ENCODE results near the gene PRKCH.
A peak's percentile ranks its signal among the peaks of the same experiment; 100 is the strongest.

Gene PRKCH

DNA sequence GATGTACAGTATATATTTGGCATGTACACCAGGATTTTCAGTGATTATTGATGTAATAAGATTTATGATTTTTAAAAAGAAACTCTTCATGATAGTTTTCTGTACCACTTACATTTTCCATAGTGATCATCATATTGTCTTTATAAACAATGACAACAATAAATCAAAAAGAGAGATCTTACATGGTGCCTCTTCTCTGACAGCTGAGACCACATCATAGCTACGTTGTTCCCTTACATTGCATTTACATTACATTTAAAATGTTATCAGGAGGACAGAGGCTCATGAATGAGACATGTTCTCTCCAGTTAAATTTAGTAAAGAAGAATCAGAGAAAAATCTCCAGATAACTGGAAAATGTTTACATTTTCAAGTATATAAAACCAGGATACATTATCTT lies 112.4 kb downstream of the PRKCH start:
- DNase-seq: no peak

DNA sequence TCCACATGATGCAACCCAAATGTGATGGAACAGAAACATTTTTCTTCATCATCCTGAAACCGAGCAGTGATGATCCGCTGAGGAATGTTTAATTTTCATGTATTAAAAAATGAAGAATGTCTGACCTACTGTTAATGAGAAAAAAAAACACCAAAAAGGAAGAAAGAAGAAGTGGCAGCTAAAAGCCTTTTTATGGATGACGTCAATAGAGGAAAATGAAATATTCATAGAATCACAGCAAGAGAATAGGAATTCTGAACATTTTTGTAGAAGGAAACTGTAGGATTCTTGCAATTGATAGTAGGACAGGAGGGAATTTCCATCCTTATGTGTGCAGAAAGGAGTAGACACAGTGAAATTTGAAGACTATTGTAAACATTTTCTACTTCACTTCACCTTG lies 112.9 kb downstream of the PRKCH start:
- DNase-seq: no peak

DNA sequence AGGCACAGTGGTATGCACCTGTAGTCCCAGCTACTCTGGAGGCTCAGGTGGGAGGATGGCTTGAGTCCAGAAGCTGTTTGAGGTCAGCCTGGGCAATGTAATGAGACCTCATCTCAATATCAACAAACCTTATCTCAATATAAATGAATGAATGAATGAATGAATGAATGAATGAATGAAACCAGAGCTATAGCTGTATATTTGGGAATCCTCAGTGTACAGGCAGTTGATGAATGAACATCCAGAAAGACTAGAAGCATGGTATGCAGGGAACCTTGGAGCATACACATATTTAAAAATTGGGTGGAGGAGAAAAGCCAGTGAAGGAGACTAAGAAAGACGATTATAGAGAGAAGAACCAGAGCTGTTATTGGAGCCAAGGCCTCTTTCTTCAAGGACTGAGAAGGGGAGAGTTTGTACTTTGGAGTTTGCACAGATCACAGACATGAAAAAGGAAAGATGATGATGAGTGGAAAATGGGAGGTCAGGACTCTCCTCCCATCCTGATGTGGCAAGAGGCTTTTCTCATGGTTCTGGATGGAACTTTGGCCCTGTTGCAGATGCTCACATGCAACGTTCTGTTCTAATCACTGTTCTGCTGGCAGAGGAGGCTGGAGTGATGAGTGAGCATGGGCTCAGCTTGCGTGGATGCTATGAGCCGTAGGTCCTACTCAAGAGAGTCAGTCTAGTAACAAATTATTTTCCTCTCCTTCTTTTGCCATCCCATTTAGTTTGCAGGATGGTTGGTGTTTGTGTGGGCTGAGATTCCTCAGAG lies 114.4 kb downstream of the PRKCH start:
- DNase-seq: no peak

DNA sequence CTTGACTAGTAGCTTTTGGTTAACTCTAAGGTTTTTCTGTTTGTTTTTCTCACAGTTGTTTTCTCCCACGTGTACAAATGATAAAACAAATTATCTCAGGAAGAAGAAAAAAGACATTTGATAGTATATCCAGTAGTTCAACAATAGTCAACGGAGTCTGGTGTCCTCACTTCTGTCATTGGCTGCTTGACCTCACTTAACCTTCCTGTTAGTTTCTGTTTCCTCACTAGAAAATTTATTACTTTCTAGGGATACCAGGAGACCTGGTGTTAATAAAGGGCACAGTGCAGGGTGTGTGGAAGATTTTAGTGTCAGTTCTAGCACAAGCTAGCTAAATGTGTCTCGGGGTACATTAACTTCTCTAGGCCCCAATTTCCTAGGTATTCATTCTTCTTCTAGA lies 116.0 kb downstream of the PRKCH start:
- no peak for DNase-seq

DNA sequence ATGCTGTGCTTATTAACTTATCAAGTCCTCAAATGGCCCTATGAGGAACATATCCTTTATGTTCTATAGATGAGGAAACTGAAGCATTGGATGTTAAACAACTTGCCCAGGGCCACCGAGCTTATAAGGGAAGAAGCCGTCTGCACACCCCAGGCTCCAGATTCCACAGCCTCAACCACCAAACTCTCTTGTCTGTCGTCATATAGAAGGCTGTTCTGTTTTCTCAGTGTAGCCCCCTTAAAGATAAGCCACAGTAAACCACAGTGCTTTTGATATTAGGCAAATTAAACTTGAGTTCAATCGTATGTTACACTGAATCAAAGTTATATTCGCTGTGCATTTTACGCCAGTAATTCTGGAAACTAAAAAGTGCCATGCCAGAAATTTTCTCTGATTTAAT lies 116.7 kb downstream of the PRKCH start:
- DNase-seq: no peak

DNA sequence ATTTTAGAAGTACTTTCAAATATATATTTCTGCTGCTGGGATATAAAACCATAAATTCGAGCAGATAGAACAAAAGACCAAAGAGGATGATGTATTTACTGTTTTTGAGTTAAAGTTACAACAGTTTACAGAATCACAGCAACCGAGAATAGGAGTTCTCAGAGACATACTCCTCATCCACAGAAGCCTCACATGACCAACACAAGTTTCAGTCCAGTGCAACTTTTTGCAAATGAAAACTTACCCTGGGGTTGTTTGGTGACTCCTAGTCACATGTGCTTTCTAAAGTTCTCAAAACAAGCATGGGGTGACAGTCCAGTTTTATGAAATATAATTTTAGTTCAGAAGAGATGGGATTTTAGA lies 117.1 kb downstream of the PRKCH start:
- no peak for DNase-seq

DNA sequence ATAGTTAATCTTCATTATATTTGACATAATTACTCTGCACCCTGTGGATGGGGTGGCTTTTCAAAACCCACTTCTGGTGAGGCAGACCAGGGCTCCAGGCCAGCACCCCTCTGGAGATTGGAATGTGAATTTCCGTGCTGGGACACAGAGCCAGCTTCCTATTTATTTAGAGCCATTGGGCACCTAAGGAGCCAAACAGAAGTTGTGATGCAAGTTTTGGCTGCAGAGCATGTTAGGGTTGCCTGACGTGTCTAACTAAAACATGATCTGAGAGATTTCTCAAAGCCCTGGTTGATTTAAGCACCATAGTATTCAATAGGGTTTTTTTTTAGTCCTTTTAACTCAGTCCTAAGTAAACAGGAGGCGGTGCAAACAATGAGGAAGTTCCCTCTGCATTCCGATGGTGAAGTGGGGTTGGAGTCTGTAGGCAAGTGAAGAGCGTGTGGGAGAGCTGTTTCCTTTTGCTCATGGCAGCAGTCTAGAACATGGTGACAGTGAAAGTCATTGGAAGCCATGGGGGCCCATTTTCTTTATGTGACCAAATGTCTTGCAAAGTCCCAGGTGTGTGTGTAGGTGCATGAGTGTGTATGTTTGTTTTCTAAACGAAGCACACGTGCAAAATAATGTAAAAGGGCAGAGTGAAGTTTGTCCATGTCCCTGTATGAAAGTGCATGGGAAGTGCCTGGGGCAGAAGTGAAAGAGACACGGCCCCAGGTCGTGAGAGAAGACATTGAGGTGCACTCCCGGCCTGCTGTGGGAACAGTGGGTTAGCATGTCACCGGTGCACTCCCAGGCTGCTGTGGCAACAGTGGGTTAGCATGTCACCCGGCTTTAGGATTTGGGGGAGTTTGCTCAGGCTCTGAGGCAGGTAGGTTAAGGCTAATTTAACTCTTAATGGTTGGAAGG lies 117.7 kb downstream of the PRKCH start:
- DNase-seq: no peak

DNA sequence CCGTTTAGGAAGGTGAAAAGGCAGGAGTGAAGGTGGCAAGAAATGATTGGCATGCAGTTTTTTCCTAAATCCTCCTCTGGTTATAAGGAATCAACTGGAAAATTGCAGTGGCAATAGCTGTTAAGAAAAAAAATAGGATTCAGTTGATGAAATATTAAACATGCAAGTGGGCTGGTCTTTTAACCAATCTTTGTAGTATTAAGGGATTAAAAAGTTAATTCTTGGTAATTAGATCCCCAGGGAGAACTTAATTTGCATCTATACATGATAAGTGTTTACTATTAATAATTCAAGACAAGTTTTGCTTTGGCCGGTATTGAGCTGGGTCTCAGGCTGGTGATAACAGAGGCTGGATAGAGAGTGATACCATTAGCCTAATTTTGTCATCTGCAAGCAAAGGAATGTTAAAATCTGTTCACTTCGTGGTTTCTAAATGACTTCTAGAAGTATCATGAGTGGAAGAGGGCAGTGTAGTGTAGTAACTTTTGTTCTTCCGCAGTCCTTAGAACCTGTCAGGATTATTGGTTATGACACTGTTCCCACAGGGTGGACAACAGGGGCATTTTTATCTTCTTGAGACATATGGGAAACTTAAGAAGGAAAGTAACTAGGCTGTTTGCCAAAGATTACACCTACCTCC lies 118.5 kb downstream of the PRKCH start:
- no peak for DNase-seq

DNA sequence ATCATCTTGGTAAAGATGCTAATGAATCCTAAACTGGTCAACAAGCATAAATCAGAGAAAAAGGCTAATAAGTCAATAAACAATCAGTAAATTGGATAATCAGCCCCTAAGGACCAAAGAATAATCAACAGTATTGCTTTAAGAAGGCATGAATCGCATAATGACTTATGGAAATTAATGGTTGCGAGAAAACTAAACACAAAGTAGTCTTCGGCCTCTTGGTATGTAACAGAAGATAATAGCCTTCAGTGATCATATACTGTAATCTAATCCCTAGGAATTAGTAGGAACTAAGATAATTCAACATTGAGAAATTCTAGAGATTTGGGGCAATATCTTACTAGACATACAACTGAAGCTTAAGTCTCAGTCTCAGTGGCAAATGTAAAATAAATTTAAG lies 122.1 kb downstream of the PRKCH start:
- DNase-seq: no peak

DNA sequence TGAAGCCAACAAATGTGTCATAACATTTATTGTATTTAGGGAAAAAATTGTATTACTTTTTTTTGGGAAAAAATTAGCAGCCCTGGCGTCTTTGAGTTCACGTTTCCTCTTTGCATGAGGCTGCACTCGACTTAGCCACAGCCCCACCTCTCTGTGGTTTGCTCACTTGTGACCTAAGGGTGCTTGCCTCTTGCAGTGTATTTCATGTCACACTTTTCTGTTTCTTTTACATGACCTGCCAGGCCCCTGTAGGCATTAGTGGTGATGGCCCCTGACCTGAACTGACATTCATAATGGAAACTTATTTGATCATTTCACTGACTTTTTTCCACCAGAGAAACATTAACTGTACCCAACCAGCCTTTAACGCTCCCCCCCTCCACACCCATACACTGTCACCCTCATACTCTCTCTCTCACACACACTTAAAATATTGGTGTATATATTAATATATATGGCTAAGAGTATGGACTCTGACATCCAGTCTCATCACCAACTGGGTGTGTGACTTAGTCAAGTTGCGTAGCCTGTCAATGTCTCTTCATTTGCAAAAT lies 122.9 kb downstream of the PRKCH start:
- no peak for DNase-seq

DNA sequence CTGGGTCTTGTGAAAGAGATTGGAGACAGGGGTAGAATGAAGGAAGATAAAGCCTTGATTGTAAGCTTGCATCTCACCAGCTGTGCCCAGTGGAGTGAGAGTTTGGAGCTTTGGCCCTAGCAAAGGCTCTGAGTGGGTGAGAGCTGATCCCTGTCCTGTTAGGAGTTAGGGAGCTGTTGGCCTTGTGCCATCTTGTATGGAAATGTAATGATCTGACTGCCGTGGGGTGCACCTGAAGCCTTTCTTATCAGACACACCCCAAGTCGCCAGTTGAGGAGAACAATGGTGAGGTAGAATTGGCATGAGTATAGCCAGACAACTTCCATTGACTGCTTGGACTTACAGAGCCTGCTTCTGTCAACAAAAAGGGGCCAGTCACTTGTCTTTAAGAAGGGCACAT lies 130.1 kb downstream of the PRKCH start:
- DNase-seq: no peak

DNA sequence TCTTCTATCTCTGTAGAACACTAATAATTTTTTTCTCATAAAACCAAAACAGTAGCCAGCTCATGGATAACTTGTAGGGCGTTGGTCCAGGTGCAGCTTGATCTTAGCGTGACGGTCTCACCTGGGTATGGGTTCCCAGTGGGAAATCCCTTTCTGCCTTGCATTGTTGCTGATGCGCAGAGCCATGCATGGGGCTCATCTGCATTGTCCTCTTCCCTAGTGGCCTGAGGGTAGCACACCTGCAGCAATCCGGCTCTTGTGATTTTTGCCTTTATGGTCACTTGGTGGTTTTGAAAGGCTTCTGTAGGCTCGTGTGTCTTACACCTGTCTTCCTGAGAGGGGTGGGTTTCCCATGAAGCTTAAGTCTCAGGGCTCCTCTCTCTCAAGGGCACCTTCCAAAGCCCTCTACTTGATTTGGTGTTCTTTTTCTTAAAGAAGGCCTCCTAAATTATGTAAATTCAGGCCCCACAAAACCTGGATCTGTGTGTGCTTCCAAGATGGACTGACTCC lies 130.6 kb downstream of the PRKCH start:
- no peak for DNase-seq

DNA sequence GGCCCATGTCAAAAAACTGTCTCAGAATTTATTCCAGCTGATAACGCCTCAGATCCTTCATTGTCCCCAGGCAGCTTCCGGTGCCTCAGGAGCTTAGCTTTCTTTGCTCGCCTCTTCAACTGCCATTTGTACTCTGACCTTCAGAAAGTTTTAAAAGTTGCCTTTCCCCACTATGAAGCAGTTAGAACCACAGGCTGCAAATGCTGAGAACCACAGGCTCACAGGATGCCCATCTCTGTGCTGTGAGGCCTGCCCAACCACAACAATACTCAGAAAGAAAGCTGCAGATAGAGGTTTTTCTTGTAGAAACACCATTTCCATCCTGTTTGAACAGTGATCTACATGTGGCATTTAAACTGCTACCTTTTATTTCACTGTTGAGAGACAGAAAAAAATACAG lies 131.1 kb downstream of the PRKCH start:
- DNase-seq: no peak

DNA sequence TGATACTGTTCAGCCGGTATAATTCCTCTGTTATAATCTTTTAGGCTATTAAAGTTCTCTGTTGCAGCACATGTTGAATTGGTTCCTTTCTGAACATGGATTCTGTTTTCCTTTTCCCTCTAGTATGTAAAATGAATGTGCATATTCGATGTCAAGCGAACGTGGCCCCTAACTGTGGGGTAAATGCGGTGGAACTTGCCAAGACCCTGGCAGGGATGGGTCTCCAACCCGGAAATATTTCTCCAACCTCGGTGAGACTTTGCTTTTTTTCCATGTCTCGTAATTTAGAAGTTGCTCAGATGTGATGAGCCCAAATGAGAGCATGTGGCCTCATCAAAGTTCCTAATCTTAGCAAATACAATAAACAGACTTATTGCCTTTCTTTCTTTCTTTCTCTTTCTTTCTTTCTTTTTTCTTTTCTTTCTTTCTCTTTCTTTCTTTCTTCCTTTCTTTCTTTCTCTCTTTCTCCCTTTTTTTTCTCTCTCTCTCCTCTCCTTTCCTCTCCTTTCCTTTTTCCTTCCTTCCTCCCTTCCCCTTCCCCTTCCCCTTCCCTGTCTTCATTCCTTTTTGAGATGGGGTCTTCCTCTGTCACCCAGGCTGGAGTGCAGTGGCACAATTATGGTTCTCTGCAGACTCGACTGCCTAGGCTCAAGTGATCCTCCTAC lies 131.9 kb downstream of the PRKCH start:
- no peak for DNase-seq

DNA sequence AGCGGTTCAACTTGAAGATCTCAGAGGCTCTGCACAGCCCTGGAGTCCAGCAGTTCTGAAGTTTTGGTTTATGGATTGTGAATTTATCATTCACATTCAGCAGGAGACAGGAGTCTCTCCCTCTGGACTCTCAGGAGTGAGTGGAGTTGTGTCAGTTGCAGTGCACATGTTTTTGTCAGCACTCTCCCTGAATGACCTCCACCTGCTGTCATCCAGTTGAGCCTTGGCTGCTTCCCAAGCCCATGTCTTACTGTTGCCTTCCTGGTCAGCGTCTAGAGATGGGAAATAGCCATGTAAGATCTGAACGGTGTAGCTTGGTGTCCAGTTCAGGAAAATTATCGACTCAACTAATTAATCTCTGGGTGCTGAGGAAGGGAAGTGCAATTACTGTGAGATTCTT lies 133.2 kb downstream of the PRKCH start:
- DNase-seq: no peak

DNA sequence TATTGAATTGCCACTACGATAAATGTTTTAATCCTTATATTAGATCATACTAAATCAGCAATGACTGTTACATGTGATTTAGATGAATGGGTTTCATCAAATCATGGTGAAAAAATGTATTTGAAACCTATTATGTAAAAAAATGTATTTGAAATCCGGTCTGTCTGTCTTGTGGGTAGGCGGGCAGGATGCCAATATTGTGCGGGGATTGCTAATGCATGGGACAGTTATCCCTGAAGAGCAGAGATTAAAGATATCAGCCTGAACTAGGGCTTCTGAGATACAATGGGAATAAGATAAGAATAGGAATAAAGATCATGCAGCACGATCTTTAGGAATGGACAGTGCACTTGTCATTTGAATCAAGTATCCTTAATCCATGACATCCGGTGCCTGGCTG lies 134.0 kb downstream of the PRKCH start:
- no peak for DNase-seq

DNA sequence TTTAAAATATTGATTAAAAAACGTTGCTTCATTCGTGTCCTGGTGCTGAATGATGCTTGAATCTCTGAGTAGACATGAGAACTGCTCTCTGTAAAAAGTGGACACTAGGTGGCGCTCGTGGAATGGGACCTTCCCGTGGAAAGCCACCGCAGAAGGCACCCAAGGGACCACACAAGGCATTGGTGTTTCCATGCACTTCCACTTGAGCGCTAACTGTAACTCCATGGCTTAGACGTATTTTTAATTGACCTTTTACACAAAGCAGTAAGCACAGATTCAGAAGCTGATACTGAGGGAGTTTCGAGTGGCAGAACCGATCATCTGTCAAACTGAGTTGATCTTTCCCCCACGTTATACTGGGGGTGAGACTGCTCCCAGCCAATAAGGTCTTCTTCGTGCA lies 135.3 kb downstream of the PRKCH start:
- peak; percentile 28 for DNase-seq

DNA sequence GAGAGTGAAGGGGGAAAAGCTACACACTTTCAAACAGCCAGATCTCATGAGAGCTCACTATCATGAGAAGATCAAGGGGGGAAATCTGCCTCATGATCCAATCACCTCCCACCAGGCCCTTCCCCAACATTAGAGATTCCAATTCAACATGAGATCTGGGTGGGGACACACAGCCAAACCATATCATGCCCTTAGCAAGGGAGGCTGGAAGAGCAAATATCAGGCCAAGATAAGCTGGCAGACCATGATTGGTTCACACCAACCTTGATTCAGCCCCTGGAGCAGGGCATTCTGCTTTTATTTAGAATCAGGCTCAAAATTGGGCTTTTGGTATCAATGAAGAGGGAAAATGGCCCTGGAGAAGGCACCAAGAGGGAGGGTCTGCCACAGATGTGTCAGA lies 137.4 kb downstream of the PRKCH start:
- DNase-seq: no peak

DNA sequence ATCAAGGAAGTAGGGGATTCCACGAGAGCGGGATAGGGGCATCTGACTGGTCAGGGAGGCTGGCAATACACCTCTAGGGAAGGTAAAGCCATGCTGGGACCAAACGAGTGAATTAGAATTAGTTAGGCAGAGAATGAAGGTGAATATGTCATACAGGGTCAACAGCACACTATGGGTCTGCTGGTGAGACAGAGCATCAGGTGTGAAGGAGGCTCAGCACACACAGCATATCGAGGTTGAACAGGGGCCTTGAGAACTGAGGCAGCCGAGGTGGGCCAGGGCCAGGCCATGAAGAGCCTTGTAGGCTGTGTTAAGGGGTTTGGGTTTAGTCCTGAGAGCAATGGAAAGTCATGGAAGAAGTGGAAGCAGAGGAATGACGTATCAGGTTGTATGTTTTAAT lies 137.8 kb downstream of the PRKCH start:
- DNase-seq: no peak

DNA sequence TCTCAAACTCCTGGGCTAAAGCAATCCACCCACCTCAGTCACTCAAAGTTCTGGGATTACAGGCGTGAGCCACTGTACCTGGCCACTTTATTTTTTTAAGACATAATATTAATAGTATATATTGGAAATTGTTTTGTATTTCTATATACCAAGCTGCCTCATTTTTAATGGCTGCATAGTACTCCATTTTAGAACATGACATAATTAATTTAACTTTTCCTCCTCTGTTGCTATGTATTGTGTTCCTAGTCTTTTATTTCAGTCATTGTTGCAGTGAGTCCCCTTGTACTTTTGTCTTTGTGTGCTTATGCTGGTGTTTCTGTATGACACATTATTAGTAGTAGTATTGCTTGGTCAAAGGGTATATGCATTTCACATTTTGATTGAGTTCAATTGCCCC lies 138.7 kb downstream of the PRKCH start:
- no peak for DNase-seq

DNA sequence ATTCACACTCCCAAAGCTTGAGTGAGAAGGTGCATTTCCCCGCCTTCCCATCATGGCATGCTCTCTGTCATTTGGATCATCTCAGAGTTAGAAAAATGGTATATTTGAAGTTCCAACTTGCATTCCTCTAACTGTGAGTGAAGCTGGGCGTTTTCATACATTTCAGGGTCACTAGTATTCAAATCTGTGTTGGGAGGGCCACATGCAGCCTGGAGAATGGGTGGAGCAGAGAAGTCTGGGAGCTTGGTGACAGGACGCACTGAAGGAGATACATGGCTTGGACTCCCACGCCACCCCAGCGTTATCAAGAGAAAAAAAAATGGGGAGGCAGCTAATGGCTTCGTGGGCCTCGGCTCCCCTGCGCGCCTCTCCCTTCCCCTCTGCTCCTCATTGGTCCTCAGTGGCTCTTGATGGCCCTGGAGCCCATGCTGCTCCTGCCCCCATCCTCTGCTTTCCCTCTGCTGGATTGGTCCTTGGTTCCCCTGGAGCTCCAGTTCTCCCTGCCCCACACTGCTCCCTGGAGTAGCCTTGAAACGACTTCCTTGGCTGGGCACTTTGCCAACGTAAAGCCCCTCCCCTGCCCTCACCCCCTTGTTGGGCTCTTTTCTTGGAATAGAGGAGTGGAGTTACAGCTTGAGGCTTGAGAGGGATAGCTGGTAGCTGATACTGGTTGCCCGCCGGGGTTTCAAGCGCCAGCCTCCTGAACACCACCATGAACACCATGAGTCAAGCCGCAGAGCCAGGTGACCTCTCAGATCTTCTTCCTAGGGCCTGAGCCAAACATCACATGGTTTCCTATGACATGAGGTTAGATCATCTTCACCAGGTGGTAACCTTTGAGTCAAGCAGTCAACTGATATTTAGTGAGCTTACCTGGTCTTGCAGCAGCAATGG lies 139.6 kb downstream of the PRKCH start:
- DNase-seq: no peak

DNA sequence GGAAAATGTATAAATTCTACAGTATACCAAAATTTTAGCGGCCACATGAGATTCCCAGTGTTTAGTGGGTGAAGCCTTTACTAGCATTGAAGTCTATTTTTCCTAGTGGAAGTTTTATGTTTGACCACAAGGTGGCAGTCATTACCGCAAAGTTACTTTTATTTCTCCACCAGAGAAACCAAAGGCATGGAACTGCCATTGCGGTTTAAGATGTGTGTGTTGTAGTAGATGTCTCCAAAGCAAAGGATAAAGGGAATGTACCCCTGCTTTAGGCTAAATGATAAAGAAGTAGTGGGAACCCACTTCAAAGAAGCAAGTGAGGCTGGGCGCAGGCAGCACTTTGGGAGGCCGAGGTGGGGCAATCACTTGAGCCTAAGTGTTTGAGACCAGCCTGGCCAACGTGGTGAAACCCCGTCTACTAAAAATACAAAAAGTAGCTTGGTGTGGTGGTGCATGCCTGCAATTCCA lies 140.5 kb downstream of the PRKCH start:
- peak; percentile 80 for DNase-seq
